HG02884 (cell line): ENCODE measurements around the gene ATP5F1C.

ENCODE experiments used
- ATAC-seq: cut with Tn5 transposase; IDR thresholded peaks from one replicate; pipeline ENCODE4 v1.9.1; 2021; ENCODE audit warnings: mild to moderate bottlenecking, moderate library complexity; ENCODE audit not compliant: unreplicated experiment

The ATP5F1C gene

DNA sequence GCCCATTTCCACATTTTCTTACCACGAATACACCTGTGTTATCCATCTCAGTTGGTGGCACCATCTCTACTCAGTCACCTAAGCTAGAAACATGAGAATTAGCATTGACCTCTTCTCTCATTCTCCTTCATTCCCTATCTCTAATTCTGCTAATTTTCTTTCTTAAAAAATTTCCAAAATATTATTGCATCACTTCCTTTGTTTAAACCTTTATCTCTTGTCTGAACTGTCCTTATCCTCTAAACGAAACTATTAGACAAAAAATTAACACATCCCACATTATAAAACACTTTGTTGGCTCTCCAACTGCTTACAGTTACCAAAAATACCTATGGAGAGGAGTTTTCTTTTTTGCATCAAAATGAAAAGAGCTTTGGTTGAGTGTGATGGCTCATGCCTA is 48.6 kb downstream of the ATP5F1C start:
- no peak for ATAC-seq

DNA sequence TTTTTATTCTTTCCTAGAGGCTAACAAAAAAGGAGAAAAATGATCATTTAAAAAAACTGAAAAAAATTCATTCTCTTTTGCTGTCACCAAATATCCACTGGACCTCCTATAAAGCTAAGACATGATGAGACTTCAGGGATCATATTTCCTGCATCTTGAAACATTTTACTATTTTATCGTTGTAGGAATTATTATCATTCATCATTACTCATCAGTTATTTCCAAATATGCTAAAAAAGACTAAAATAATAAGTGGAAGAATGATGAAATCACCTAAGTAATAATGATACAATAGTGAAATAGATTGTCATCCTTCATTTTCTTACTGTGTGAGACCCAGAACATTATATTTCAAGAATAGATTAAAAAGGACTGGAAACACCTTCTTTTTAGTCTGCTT is 58.6 kb downstream of the ATP5F1C start:
- ATAC-seq, result no peak

DNA sequence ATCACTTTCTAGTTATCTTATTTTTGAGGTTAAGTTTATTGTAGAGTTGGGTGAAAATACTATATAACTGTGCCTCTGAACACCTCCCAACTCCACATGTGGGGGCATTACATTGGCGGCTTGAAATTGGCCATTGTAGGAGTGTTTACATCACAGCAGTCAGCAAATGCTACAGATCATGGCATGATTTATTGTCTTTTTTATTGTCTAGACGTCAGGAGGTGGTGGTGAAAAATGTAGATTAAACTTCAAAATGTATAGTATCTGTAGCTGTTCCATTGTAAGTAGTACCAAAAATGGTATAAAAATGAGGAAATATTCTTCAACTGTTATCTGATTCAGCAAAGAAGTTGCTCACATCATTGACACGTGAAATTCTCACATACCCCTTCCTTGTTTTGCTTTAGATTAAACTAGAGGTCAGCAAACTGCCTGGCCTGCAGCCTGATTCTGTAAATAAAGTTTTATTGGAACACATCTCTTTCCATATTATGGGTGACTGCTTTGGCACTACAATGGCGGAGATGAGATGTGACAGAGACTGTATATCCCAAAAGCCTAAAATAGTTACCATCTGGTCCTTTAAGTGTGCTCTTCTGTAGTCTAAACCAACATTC is 65.4 kb downstream of the ATP5F1C start:
- ATAC-seq, result no peak

DNA sequence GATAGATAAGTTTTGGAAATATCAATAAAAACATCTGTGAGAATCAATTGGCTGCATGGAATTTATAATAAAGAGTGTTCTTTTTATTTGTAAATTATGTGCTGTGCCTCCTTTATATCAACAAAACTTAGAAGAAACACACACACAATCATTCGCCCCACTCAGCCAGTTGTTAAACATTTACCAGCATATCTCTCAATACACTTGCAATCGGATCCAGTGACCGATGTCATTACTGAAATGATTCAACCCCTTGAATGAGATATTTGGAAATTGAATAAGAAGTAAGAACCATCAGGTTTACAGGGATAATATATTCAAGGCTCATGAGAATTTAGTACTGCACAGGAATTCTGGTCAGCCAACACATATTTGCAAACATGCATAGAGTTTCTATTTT is 65.9 kb downstream of the ATP5F1C start:
- no peak for ATAC-seq

DNA sequence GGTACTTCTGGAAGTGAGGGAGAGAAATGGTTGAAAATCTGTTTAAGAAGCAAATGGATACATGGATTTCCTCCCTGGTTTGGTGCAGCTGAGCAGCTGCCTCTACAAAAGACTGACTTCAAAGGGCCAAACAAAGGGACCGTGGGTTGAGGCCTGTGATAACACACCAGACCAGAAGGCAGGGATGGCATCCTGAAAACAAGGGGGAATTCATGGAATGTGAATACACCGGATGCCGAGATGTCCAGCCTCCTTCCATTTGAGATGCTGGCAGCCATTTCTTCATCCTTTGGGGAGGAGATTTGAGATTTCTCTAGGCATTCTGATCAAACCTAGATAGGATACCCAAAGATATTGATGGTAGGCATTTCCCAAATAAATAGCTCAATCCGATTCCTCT is 67.2 kb downstream of the ATP5F1C start:
- ATAC-seq, result no peak

DNA sequence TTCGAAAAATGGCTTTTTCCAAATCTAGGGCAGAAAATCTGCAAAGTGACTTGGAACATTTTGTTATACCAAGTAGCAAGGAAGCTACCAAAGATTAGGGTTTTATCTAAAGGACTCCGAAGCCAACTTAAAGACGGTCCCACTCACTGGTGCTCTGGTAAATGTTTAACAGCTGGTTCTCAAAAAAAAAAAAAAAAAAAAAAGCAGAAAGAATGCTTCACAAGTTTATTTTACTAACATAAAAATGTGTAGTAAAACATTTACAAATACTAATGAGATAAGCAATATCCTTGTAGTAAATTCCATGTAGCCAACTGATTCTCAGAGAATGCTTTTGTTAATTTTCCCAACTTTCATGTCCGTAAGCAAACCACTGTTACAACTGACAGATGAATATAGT is 68.7 kb downstream of the ATP5F1C start:
- ATAC-seq, result no peak

DNA sequence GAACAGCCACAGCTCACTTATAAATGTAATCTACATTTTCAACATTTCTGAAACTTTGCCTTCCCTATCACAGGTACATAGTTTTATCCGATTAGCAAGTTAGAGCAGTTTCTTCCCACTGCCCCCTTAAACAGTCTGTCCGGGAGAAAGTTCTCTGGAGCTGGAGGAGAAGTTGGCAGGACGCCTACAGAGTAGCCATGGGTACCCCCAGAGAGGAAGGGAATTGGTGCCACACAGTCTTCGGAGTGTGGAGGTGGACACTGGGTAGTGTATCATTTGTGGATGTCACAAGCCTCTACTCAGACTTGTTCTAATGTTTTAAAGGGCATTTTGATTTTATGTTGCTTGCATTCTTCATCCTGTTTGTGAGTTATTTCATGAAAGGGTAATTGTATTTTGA is 69.3 kb downstream of the ATP5F1C start:
- ATAC-seq, result no peak
